CD4-positive, alpha-beta memory T cell (primary cell): Measurements from ENCODE around the gene DOK6. TPM values are rescaled to one million over a fixed set of nuclear protein-coding genes. Genes with fewer than 3 reads are reported as not detected.
A peak's percentile ranks its signal among the peaks of the same experiment; 100 is the strongest.
"Not testable (repeated sequence)": the region's sequence is repeated elsewhere in the genome, so short reads cannot be mapped to it uniquely, and the experiment has no call there.

Experiments used
- CTCF ChIA-PET: fragments of 350-600 bp; sonication (Branson Sonifier 250); formaldehyde crosslinking; loops from one replicate; lab custom pipeline; 2021; ENCODE audit warnings: inconsistent platforms; ENCODE audit not compliant: partially characterized antibody; lab: Charles Lee
- POLR2A ChIA-PET: fragments of 350-600 bp; sonication (Branson Sonifier 250); formaldehyde crosslinking; loops from one replicate; lab custom pipeline; 2021; ENCODE audit not compliant: partially characterized antibody; lab: Charles Lee
- DNase-seq, 5 donors: peaks; one replicate each; pipeline versions ENCODE4 v3.0.0 to v3.0.0-alpha.2; 2020 to 2022; ENCODE audit warnings: mixed read lengths in 1 of 5
- H3K27ac ChIP-seq: one replicate; pipeline ENCODE4 v1.7.0; 2013; ENCODE audit warnings: low read depth, low read length
- H3K27me3 ChIP-seq: 2 replicates; pipeline ENCODE4 v1.7.0; 2013; ENCODE audit warnings: mild to moderate bottlenecking, low read length, moderate library complexity; ENCODE audit not compliant: insufficient read depth
- H3K36me3 ChIP-seq: 2 replicates; pipeline ENCODE4 v1.7.0; 2013; ENCODE audit warnings: mild to moderate bottlenecking, low read length, moderate library complexity; ENCODE audit not compliant: insufficient read depth
- H3K4me1 ChIP-seq: 2 replicates; pipeline ENCODE4 v1.7.0; 2013; ENCODE audit warnings: mild to moderate bottlenecking, low read length, moderate library complexity; ENCODE audit not compliant: insufficient read depth
- H3K4me3 ChIP-seq, 2 donors: one replicate each; pipeline ENCODE4 v1.7.0; 2013; ENCODE audit warnings: low read length in 2 of 2, mild to moderate bottlenecking in 1 of 2
- H3K9me3 ChIP-seq, 2 donors: one replicate each; pipeline ENCODE4 v1.7.0; 2013; ENCODE audit warnings: low read length in 2 of 2, control low read depth in 1 of 2; ENCODE audit not compliant: control insufficient read depth in 1 of 2
- H3K27ac Mint-ChIP-seq, 7 donors: one replicate each; pipeline ENCODE4 v1.8.0; 2020 to 2021; ENCODE audit warnings: mixed read lengths in 7 of 7, mild to moderate bottlenecking in 6 of 7, inconsistent platforms in 3 of 7, moderate library complexity in 3 of 7
- H3K27me3 Mint-ChIP-seq, 2 donors: one replicate each; pipeline ENCODE4 v1.8.0; 2020 to 2021; ENCODE audit warnings: mixed read lengths in 2 of 2
- H3K36me3 Mint-ChIP-seq, 2 donors: one replicate each; pipeline ENCODE4 v1.8.0; 2020 to 2021; ENCODE audit warnings: mixed read lengths in 2 of 2, inconsistent platforms in 1 of 2, mild to moderate bottlenecking in 1 of 2
- H3K4me1 Mint-ChIP-seq, 4 donors: one replicate each; pipeline ENCODE4 v1.8.0; 2020 to 2021; ENCODE audit warnings: mixed read lengths in 4 of 4, mild to moderate bottlenecking in 1 of 4
- H3K4me3 Mint-ChIP-seq, 8 donors: one replicate each; pipeline ENCODE4 v1.8.0; 2020 to 2021; ENCODE audit warnings: mixed read lengths in 8 of 8, mild to moderate bottlenecking in 7 of 8, moderate library complexity in 6 of 8, inconsistent platforms in 3 of 8
- H3K9me3 Mint-ChIP-seq, 8 donors: one replicate each; pipeline ENCODE4 v1.8.0; 2020 to 2021; ENCODE audit warnings: mixed read lengths in 8 of 8, mild to moderate bottlenecking in 5 of 8, inconsistent platforms in 3 of 8, moderate library complexity in 1 of 8
- intact Hi-C: fragments of 100-400 bp; cut with micrococcal nuclease; formaldehyde crosslinking; loops from one replicate; pipeline ENCODE4 v1.15.1; 2023
- polyA plus RNA-seq, 2 donors: library from polyadenylated mRNA; unstranded; fragments of 300-500 nt; fragmentation: Illumina TruSeq; gene quantifications; one replicate each; pipeline ENCODE4 v1.2.3, GENCODE V29; 2021
- total RNA-seq, 2 experiments: library from RNA; stranded (reverse); gene quantifications; one replicate each; pipeline ENCODE4 v1.2.3, GENCODE V29; 2021

Gene DOK6
- total and polyA plus RNA-seq, 4 experiments from 2014 or later = 0.04 to 0.15 TPM; not detected in 2

GRCh38 chr18:69651243-69651642, 250.6 kb downstream of the DOK6 start:
- H3K4me3 ChIP-seq = no peak overlapping the region
- no peak overlapping the region for H3K4me3 Mint-ChIP-seq
- no peaks in the 10 kb centered on the region for H3K9me3 ChIP-seq
- intact Hi-C loops = no loop called here
- H3K4me1 ChIP-seq = no peaks in the 10 kb centered on the region
- H3K9me3 Mint-ChIP-seq = peaks cover 0 to 3% (median 0%) of the 10 kb centered on the region in 8 donors
- no peak overlapping the region for H3K27ac Mint-ChIP-seq
- DNase-seq = no peak
- peaks cover 14 to 18% of the 10 kb centered on the region in 2 donors for H3K27me3 Mint-ChIP-seq
- H3K27me3 ChIP-seq = no peaks in the 10 kb centered on the region
- H3K4me1 Mint-ChIP-seq = peaks cover 0 to 3% (median 0%) of the 10 kb centered on the region in 4 donors
- ChIA-PET CTCF (interaction anchor here (0.6 kb wide), 1 partner anchor 434 kb away, joined by 3 read pairs; no protein-coding TSS in a partner anchor), POLR2A (no interaction called here)
- peaks cover 0 to 3% of the 10 kb centered on the region in 2 donors for H3K36me3 Mint-ChIP-seq
- H3K27ac ChIP-seq = no peak overlapping the region
- no peaks in the 10 kb centered on the region for H3K36me3 ChIP-seq

- H3K27me3 Mint-ChIP-seq = peaks cover 9 to 13% of the 10 kb centered on the region in 2 donors
- peaks cover 0 to 3% of the 10 kb centered on the region in 2 donors for H3K36me3 Mint-ChIP-seq
- CTCF ChIA-PET = no interaction called here
Measured at GRCh38 chr18:69655816-69656215, 255.1 kb downstream of the DOK6 start.

GRCh38 chr18:69658103-69658502, 257.4 kb downstream of the DOK6 start:
- Histone ChIP-seq H3K4me1 (no peaks in the 10 kb centered on the region), H3K36me3 (no peaks in the 10 kb centered on the region), H3K27me3 (no peaks in the 10 kb centered on the region), H3K9me3 (no peaks in the 10 kb centered on the region), H3K4me3 (no peak overlapping the region), H3K27ac (no peak overlapping the region)
- POLR2A ChIA-PET = no interaction called here
- H3K27me3 Mint-ChIP-seq = peaks cover 4 to 5% of the 10 kb centered on the region in 2 donors
- CTCF ChIA-PET = no interaction called here
- no peak overlapping the region for H3K27ac Mint-ChIP-seq
- intact Hi-C loops = no loop called here
- peaks cover 0 to 3% (median 0%) of the 10 kb centered on the region in 4 donors for H3K4me1 Mint-ChIP-seq
- DNase-seq = no peak
- no peaks in the 10 kb centered on the region for H3K9me3 Mint-ChIP-seq
- H3K36me3 Mint-ChIP-seq = no peaks in the 10 kb centered on the region
- H3K4me3 Mint-ChIP-seq = no peak overlapping the region

More at GRCh38 chr18:69655816-69656215, 255.1 kb downstream of the DOK6 start:
- Histone ChIP-seq H3K4me1 (no peaks in the 10 kb centered on the region), H3K27ac (no peak overlapping the region), H3K27me3 (no peaks in the 10 kb centered on the region), H3K4me3 (no peak overlapping the region), H3K9me3 (no peaks in the 10 kb centered on the region), H3K36me3 (no peaks in the 10 kb centered on the region)
- Mint-ChIP-seq H3K4me3 (no peak overlapping the region), H3K4me1 (peaks cover 0 to 3% (median 0%) of the 10 kb centered on the region in 4 donors), H3K9me3 (peaks cover 0 to 3% (median 0%) of the 10 kb centered on the region in 8 donors), H3K27ac (no peak overlapping the region)
- DNase-seq = no peak
- intact Hi-C loops = no loop called here
- POLR2A ChIA-PET = no interaction called here

- H3K27me3 Mint-ChIP-seq = peaks cover 4 to 5% of the 10 kb centered on the region in 2 donors
- POLR2A ChIA-PET = no interaction called here
- H3K27ac ChIP-seq = no peak overlapping the region
Measured at GRCh38 chr18:69658685-69659084, 258.0 kb downstream of the DOK6 start.

DNA sequence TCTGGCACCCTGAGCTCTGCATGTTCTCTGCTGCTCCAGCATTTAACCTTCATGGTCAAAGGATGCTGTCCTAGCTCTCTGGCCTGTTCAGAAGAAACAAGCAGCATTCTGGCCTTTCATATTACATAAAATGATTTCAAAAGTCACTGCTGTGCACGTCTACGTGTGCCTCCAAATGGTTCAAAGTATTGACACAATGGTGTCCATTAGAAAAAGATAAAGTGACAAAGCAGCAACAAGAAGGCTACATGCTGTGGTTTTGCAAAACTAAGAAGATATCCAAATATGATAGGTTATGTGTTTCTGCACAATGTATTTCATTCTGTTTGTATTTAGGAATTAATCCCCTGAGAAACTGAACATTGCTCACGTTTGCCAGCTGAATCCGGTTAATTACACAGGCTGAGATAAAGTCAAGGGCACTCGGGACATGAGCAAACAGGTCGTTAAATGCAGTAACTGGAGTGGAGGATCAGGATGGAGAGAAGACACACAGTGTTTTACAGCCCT, 258.5 kb downstream of the DOK6 start:
- CTCF ChIA-PET = no interaction called here
- DNase-seq = no peak
- Mint-ChIP-seq H3K4me1 (peaks cover 0 to 3% (median 0%) of the 10 kb centered on the region in 4 donors), H3K4me3 (no peak overlapping the region), H3K27ac (no peak overlapping the region), H3K27me3 (peaks cover 0 to 2% of the 10 kb centered on the region in 2 donors), H3K9me3 (no peaks in the 10 kb centered on the region), H3K36me3 (no peaks in the 10 kb centered on the region)
- Histone ChIP-seq H3K27ac (no peak overlapping the region), H3K9me3 (no peaks in the 10 kb centered on the region), H3K27me3 (no peaks in the 10 kb centered on the region), H3K36me3 (no peaks in the 10 kb centered on the region), H3K4me1 (no peaks in the 10 kb centered on the region), H3K4me3 (no peak overlapping the region)
- POLR2A ChIA-PET = no interaction called here
- intact Hi-C loops = no loop called here

More at GRCh38 chr18:69658685-69659084, 258.0 kb downstream of the DOK6 start:
- no peaks in the 10 kb centered on the region for H3K4me1 ChIP-seq
- no peaks in the 10 kb centered on the region for H3K27me3 ChIP-seq
- intact Hi-C loops = no loop called here
- Mint-ChIP-seq H3K36me3 (no peaks in the 10 kb centered on the region), H3K4me1 (peaks cover 0 to 3% (median 0%) of the 10 kb centered on the region in 4 donors), H3K9me3 (no peaks in the 10 kb centered on the region), H3K27ac (no peak overlapping the region), H3K4me3 (no peak overlapping the region)
- no peaks in the 10 kb centered on the region for H3K9me3 ChIP-seq
- H3K36me3 ChIP-seq = no peaks in the 10 kb centered on the region
- no peak for DNase-seq
- CTCF ChIA-PET = no interaction called here
- H3K4me3 ChIP-seq = no peak overlapping the region

GRCh38 chr18:69662090-69662489, 261.4 kb downstream of the DOK6 start:
- CTCF ChIA-PET, H3K27me3 Mint-ChIP-seq, H3K4me1 ChIP-seq, H3K36me3 Mint-ChIP-seq, intact Hi-C loops, POLR2A ChIA-PET, H3K27ac Mint-ChIP-seq, H3K9me3 ChIP-seq, DNase-seq, H3K36me3 ChIP-seq, H3K4me3 ChIP-seq, H3K4me3 Mint-ChIP-seq, H3K4me1 Mint-ChIP-seq, H3K9me3 Mint-ChIP-seq, H3K27ac ChIP-seq, H3K27me3 ChIP-seq: not testable (repeated sequence)

- no peaks in the 10 kb centered on the region for H3K9me3 Mint-ChIP-seq
- peak overlapping the region in 1 of 7 donors; percentile 43 for H3K27ac Mint-ChIP-seq
- H3K4me1 Mint-ChIP-seq = no peaks in the 10 kb centered on the region
- peaks cover 1 to 2% of the 10 kb centered on the region in 2 donors for H3K27me3 Mint-ChIP-seq
- no peaks in the 10 kb centered on the region for H3K36me3 ChIP-seq
- H3K36me3 Mint-ChIP-seq = no peaks in the 10 kb centered on the region
- no peaks in the 10 kb centered on the region for H3K9me3 ChIP-seq
- intact Hi-C loops = no loop called here
- H3K27me3 ChIP-seq = no peaks in the 10 kb centered on the region
- no peak overlapping the region for H3K4me3 Mint-ChIP-seq
- no peaks in the 10 kb centered on the region for H3K4me1 ChIP-seq
- ChIA-PET POLR2A (no interaction called here), CTCF (no interaction called here)
- DNase-seq = no peak
- no peak overlapping the region for H3K27ac ChIP-seq
- no peak overlapping the region for H3K4me3 ChIP-seq
Measured at GRCh38 chr18:69664399-69664798, 263.7 kb downstream of the DOK6 start.
